H1 (cell line): Measurements from ENCODE around the gene NT5C1A. TPM values are rescaled to one million over a fixed set of nuclear protein-coding genes. Genes with fewer than 3 reads are reported as not detected.

Experiments
- CHD2 ChIP-seq: IDR thresholded peaks from 2 replicates; pipeline ENCODE4 v1.6.1; 2012; ENCODE audit warnings: low read length, improper control_type of control experiment
- FOSL1 ChIP-seq: IDR thresholded peaks from 2 replicates; pipeline ENCODE4 v1.6.1; 2011; ENCODE audit warnings: mild to moderate bottlenecking, low read depth, low read length, moderate library complexity; ENCODE audit not compliant: insufficient read depth
- HDAC2 ChIP-seq, 2 experiments: fragments of 300-600 bp in 1 of 2; sonication (generic) in 1 of 2; IDR thresholded peaks; 2 replicates each; pipeline ENCODE4 v1.6.1; 2011 to 2012; ENCODE audit warnings: low read depth in 2 of 2, low read length in 2 of 2, mild to moderate bottlenecking in 2 of 2, moderate library complexity in 2 of 2, borderline replicate concordance in 1 of 2, inconsistent platforms in 1 of 2
- RAD21 ChIP-seq, 2 experiments: IDR thresholded peaks in 1 of 2; conservative IDR thresholded peaks in 1 of 2; 2 replicates each; pipeline ENCODE4 v1.6.1; 2011; ENCODE audit warnings: low read depth in 2 of 2, low read length in 2 of 2, improper control_type of control experiment in 1 of 2, inconsistent platforms in 1 of 2, mild to moderate bottlenecking in 1 of 2, moderate library complexity in 1 of 2
- SRF ChIP-seq: IDR thresholded peaks from 2 replicates; pipeline ENCODE4 v1.6.1; 2011; ENCODE audit warnings: mild to moderate bottlenecking, low read depth, low read length, moderate library complexity
- TAF7 ChIP-seq: optimal IDR thresholded peaks from 2 replicates; pipeline ENCODE3; 2011; ENCODE audit warnings: low read depth, mild to moderate bottlenecking, inconsistent platforms, low read length, moderate library complexity, borderline replicate concordance
- polyA plus RNA-seq, 7 experiments: library from polyadenylated mRNA; depleted of rRNA in 3 of 7; stranded (reverse) in 5 of 7; unstranded in 2 of 7; fragments of >200 nt in 5 of 7; fragments of 200-250 nt in 2 of 7; gene quantifications; 1 replicate in 5 of 7; 2 replicates in 1 of 7; 4 replicates in 1 of 7; pipeline versions ENCODE4 v1.2.1 to v1.2.3, GENCODE V29; 2011 to 2013; ENCODE audit warnings: missing spikeins in 2 of 7, mixed read lengths in 2 of 7
- total RNA-seq: library from RNA; stranded (reverse); fragmentation: NEBNext Ultra II Directional; extraction: Animal tissue kit (Norgen Biotek cat#: 25700); gene quantifications from 2 replicates; pipeline ENCODE4 v1.2.1, GENCODE V29; 2021

NT5C1A gene
- total and polyA plus RNA-seq, 2 of the 8 experiments (the other 6 are each of a cell fraction or from before 2014, with no cell fraction given) = not detected

DNA sequence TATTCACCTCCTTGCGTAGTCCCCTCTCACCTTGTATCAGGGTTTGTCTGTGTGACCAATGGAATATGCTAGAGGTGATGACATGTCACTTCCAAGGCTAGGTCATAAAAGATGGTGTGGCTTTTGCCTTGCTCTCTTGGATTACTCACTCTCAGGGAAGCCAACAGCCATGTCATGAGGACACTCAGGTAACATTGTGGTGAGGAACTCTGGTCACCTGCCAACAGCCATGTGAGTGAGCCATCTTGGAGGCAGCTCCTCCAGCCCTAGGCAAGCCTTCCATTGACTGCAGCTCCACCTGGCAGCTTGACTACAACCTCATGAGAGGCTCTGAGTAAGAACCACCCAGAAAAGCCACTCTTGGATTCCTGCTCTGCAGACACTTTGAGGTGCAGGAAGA lies 21.5 kb downstream of the NT5C1A start (continued):
- no peak for TF ChIP-seq RAD21 (IDR thresholded peaks at IDR 0.05 in 1 of 2, conservative IDR thresholded peaks at IDR 0.05 in 1 of 2; ENCODE audit: low read depth in 2 of 2, low read length in 2 of 2)
- no peak for TF ChIP-seq CHD2
- no peak for TF ChIP-seq HDAC2 (IDR thresholded peaks at IDR 0.05; ENCODE audit: borderline replicate concordance in 1 of 2, low read depth in 2 of 2, low read length in 2 of 2)
- no peak for TF ChIP-seq SRF
- no peak for TF ChIP-seq FOSL1
- no peak for TF ChIP-seq TAF7
